Gastrocnemius medialis (tissue), 4 donors: Measurements from ENCODE around the gene MYO18B.

Experiments
- CTCF ChIP-seq, 5 experiments: fragments of 450-650 bp in 3 of 5; fragments of 200-600 bp in 2 of 5; sonication (generic) in 2 of 5; IDR thresholded peaks in 4 of 5; conservative IDR thresholded peaks in 1 of 5; 1 replicate in 4 of 5; 2 replicates in 1 of 5; pipeline ENCODE4 v1.5.1; 2016 to 2019; ENCODE audit warnings: antibody characterized with exemption in 5 of 5, mild to moderate bottlenecking in 3 of 5, moderate library complexity in 3 of 5
- POLR2A ChIP-seq, 2 donors: fragments of 450-650 bp; IDR thresholded peaks; one replicate each; pipeline ENCODE4 v1.6.1; 2017; ENCODE audit warnings: antibody characterized with exemption in 2 of 2, mild to moderate bottlenecking in 2 of 2, moderate library complexity in 2 of 2

GRCh38 chr22:25710501-25710900 lies 31.5 kb upstream of the MYO18B start:
- TF ChIP-seq CTCF (IDR thresholded peaks at IDR 0.05 in 4 of 5, conservative IDR thresholded peaks at IDR 0.05 in 1 of 5): no peak
- TF ChIP-seq POLR2A (IDR thresholded peaks at IDR 0.05): no peak
